Transverse colon (tissue), 3 donors: ENCODE results near the gene FRAT2.

ENCODE experiments used
- POLR2A ChIP-seq: fragments of 450-650 bp; IDR thresholded peaks from one replicate; pipeline ENCODE4 v1.6.1; 2016; ENCODE audit warnings: antibody characterized with exemption, mild to moderate bottlenecking, moderate library complexity
- POLR2AphosphoS5 ChIP-seq, 3 donors: sonication (generic); formaldehyde crosslinking; IDR thresholded peaks; one replicate each; pipeline ENCODE4 v1.6.1; 2016; ENCODE audit warnings: antibody characterized with exemption in 3 of 3

- TF ChIP-seq POLR2A (no peak), POLR2AphosphoS5 (IDR thresholded peaks at IDR 0.05) (no peak)
These were observed 43.0 kb downstream of the FRAT2 start for GRCh38 chr10:97291357-97292096.
